Testis (tissue), 3 donors: ENCODE results near the gene USP47. TPM values are rescaled to one million over a fixed set of nuclear protein-coding genes. Genes with fewer than 3 reads are reported as not detected.

Experiments
- DNase-seq: peaks from one replicate; pipeline ENCODE4 v3.0.0-alpha.2; 2019
- H3K27ac ChIP-seq, 2 donors: fragments of 200-600 bp; sonication (generic); one replicate each; pipeline ENCODE4 v1.5.1; 2019
- H3K27me3 ChIP-seq: fragments of 200-600 bp; sonication (generic); one replicate; pipeline ENCODE4 v1.5.1; 2019
- H3K36me3 ChIP-seq: fragments of 200-600 bp; sonication (generic); one replicate; pipeline ENCODE4 v1.5.1; 2017; ENCODE audit warnings: low read depth; ENCODE audit errors: missing control alignments
- H3K4me1 ChIP-seq: fragments of 200-600 bp; sonication (generic); one replicate; pipeline ENCODE4 v1.5.1; 2019
- H3K4me3 ChIP-seq, 2 donors: fragments of 200-600 bp; sonication (generic); one replicate each; pipeline ENCODE4 v1.5.1; 2017 to 2019
- H3K9me3 ChIP-seq: fragments of 200-600 bp; sonication (generic); one replicate; pipeline ENCODE4 v1.5.1; 2017
- CTCF ChIP-seq, 3 experiments: fragments of 450-650 bp in 2 of 3; fragments of 200-600 bp in 1 of 3; sonication (generic) in 1 of 3; IDR thresholded peaks; one replicate each; pipeline ENCODE4 v1.5.1; 2016 to 2019; ENCODE audit warnings: antibody characterized with exemption in 3 of 3, mild to moderate bottlenecking in 2 of 3, moderate library complexity in 1 of 3
- POLR2A ChIP-seq: fragments of 450-650 bp; IDR thresholded peaks from one replicate; pipeline ENCODE4 v1.6.1; 2017; ENCODE audit warnings: antibody characterized with exemption, mild to moderate bottlenecking, moderate library complexity
- WGBS, 2 donors: methylation state at CpG; one replicate each; pipeline ENCODE4 v1.1.5; 2018; 5-methylcytosine and 5-hydroxymethylcytosine counted together
- intact Hi-C: fragments of 100-400 bp; cut with DNase I; formaldehyde crosslinking; loops from one replicate; pipeline ENCODE4 v1.15.1; 2023; ENCODE audit warnings: low total_unique reads
- polyA plus RNA-seq: library from polyadenylated mRNA; stranded (reverse); fragments of 350-450 nt; fragmentation: Illumina TruSeq; extraction: RNeasy Lipid Tissue Mini Kit (QIAGEN cat#74804); gene quantifications from one replicate; pipeline ENCODE4 v1.2.3, GENCODE V29; 2014; ENCODE audit warnings: low read depth, low replicate concordance; ENCODE audit not compliant: insufficient read depth
- total RNA-seq, 2 donors: library from RNA; depleted of rRNA; stranded (reverse); fragments of >200 nt; gene quantifications; one replicate each; pipeline ENCODE4 v1.2.3, GENCODE V29; 2016

The USP47 gene
- total and polyA plus RNA-seq, 3 donors from 2014 or later, result 35.1 to 111 (median 102) TPM

GRCh38 chr11:11985954-11986949, 144.5 kb downstream of the USP47 start:
- 83% methylated on average over 9 of the region's 9 CpGs for WGBS, 2 donors
- TF ChIP-seq POLR2A (no peak), CTCF (IDR thresholded peaks at IDR 0.05) (no peak)
- DNase-seq, result no peak
- no peak overlapping the region for H3K27ac ChIP-seq
- H3K27me3 ChIP-seq, result no peaks in the 10 kb centered on the region
- H3K4me1 ChIP-seq, result peaks cover 11% of the 10 kb centered on the region
- intact Hi-C loops, result no loop called here
- no peaks in the 10 kb centered on the region for H3K9me3 ChIP-seq
- H3K36me3 ChIP-seq, result no peaks in the 10 kb centered on the region
- H3K4me3 ChIP-seq, result no peak overlapping the region

GRCh38 chr11:11987503-11988022, 145.8 kb downstream of the USP47 start:
- H3K4me3 ChIP-seq, result no peak overlapping the region
- 95 to 100% methylated on average over 1 of the region's 1 CpG for WGBS, 2 donors
- no peak for DNase-seq
- intact Hi-C loops, result no loop called here
- TF ChIP-seq POLR2A (no peak), CTCF (IDR thresholded peaks at IDR 0.05) (peak in 1 of 3 experiments; percentile 38)
- no peaks in the 10 kb centered on the region for H3K27me3 ChIP-seq
- H3K36me3 ChIP-seq, result no peaks in the 10 kb centered on the region
- no peak overlapping the region for H3K27ac ChIP-seq
- H3K4me1 ChIP-seq, result peaks cover 11% of the 10 kb centered on the region
- H3K9me3 ChIP-seq, result no peaks in the 10 kb centered on the region

GRCh38 chr11:11988099-11988651, 146.4 kb downstream of the USP47 start:
- 80 to 90% methylated on average over 5 to 7 of the region's 7 CpGs for WGBS, 2 donors
- Histone ChIP-seq H3K36me3 (no peaks in the 10 kb centered on the region), H3K27ac (no peak overlapping the region), H3K27me3 (no peaks in the 10 kb centered on the region), H3K4me1 (peaks cover 11% of the 10 kb centered on the region), H3K4me3 (no peak overlapping the region), H3K9me3 (no peaks in the 10 kb centered on the region)
- no peak for DNase-seq
- intact Hi-C loops, result no loop called here
- TF ChIP-seq POLR2A, result no peak
- TF ChIP-seq CTCF (IDR thresholded peaks at IDR 0.05), result no peak

- Histone ChIP-seq H3K36me3 (no peaks in the 10 kb centered on the region), H3K27ac (no peak overlapping the region), H3K27me3 (no peaks in the 10 kb centered on the region), H3K4me1 (peaks cover 13% of the 10 kb centered on the region), H3K9me3 (no peaks in the 10 kb centered on the region), H3K4me3 (no peak overlapping the region)
- no peak for TF ChIP-seq CTCF (IDR thresholded peaks at IDR 0.05)
- no peak for TF ChIP-seq POLR2A
- DNase-seq, result no peak
- WGBS, 2 donors, result 88 to 90% methylated on average over 4 to 5 of the region's 5 CpGs
- intact Hi-C loops, result no loop called here
Observed at GRCh38 chr11:11988681-11989261, 147.0 kb downstream of the USP47 start.
